Liver (tissue), 9 donors: ENCODE data around the gene JMJD1C. TPM values are rescaled to one million over a fixed set of nuclear protein-coding genes. Genes with fewer than 3 reads are reported as not detected.

Experiments
- DNase-seq: peaks from one replicate; pipeline ENCODE4 v3.0.0-alpha.2; 2017; ENCODE audit warnings: low spot score
- H3K27ac ChIP-seq, 2 donors: one replicate each; pipeline ENCODE4 v1.7.0; 2013; ENCODE audit warnings: inconsistent platforms in 2 of 2, low read length in 2 of 2, control low read depth in 1 of 2, low read depth in 1 of 2, mild to moderate bottlenecking in 1 of 2
- H3K27me3 ChIP-seq, 4 donors: one replicate each; pipeline versions ENCODE4 v1.6.1 to v1.7.0; 2013; ENCODE audit warnings: low read length in 3 of 4, inconsistent platforms in 1 of 4, mild to moderate bottlenecking in 1 of 4, moderate library complexity in 1 of 4; ENCODE audit not compliant: control insufficient read depth in 4 of 4, insufficient read depth in 4 of 4
- H3K36me3 ChIP-seq, 4 donors: one replicate each; pipeline versions ENCODE4 v1.6.1 to v1.7.0; 2013; ENCODE audit warnings: low read length in 3 of 4, mild to moderate bottlenecking in 3 of 4, low read depth in 1 of 4, moderate library complexity in 1 of 4; ENCODE audit not compliant: control insufficient read depth in 4 of 4, insufficient read depth in 3 of 4
- H3K4me1 ChIP-seq, 4 donors: one replicate each; pipeline versions ENCODE4 v1.6.1 to v1.7.0; 2013; ENCODE audit warnings: low read length in 3 of 4, mild to moderate bottlenecking in 3 of 4, moderate library complexity in 1 of 4; ENCODE audit not compliant: control insufficient read depth in 4 of 4, insufficient read depth in 4 of 4
- H3K4me3 ChIP-seq, 3 donors: one replicate each; pipeline versions ENCODE4 v1.6.1 to v1.7.0; 2013; ENCODE audit warnings: low read length in 3 of 3, control low read depth in 1 of 3, low read depth in 1 of 3, mild to moderate bottlenecking in 1 of 3
- H3K9ac ChIP-seq, 2 donors: one replicate each; pipeline ENCODE4 v1.7.0; 2013; ENCODE audit warnings: low read length in 2 of 2, mild to moderate bottlenecking in 2 of 2, moderate library complexity in 2 of 2, control low read depth in 1 of 2, low read depth in 1 of 2
- H3K9me3 ChIP-seq, 4 donors: one replicate each; pipeline versions ENCODE4 v1.6.1 to v1.7.0; 2013; ENCODE audit warnings: low read length in 3 of 4; ENCODE audit not compliant: control insufficient read depth in 4 of 4
- CTCF ChIP-seq: fragments of 150-350 bp; IDR thresholded peaks from 2 replicates; pipeline ENCODE4 v1.5.1; 2017; ENCODE audit warnings: improper control_type of control experiment, low read depth, low read length; ENCODE audit not compliant: missing input control
- EGR1 ChIP-seq, 2 donors: IDR thresholded peaks; 2 replicates each; pipeline ENCODE4 v1.6.1; 2016 to 2018; ENCODE audit warnings: antibody characterized with exemption in 2 of 2, low read depth in 2 of 2
- FOXA1 ChIP-seq: IDR thresholded peaks from 2 replicates; pipeline ENCODE4 v1.6.1; 2016; ENCODE audit warnings: antibody characterized with exemption
- FOXA2 ChIP-seq: IDR thresholded peaks from 2 replicates; pipeline ENCODE4 v1.6.1; 2016; ENCODE audit warnings: antibody characterized with exemption
- GABPA ChIP-seq, 2 donors: IDR thresholded peaks in 1 of 2; conservative IDR thresholded peaks in 1 of 2; 2 replicates each; pipeline ENCODE4 v1.6.1; 2016; ENCODE audit warnings: antibody characterized with exemption in 2 of 2, mild to moderate bottlenecking in 1 of 2, moderate library complexity in 1 of 2
- HNF4A ChIP-seq, 2 donors: conservative IDR thresholded peaks; 2 replicates each; pipeline ENCODE4 v1.6.1; 2016; ENCODE audit warnings: antibody characterized with exemption in 2 of 2, mild to moderate bottlenecking in 2 of 2
- HNF4G ChIP-seq: IDR thresholded peaks from 2 replicates; pipeline ENCODE4 v1.6.1; 2016; ENCODE audit warnings: antibody characterized with exemption
- JUND ChIP-seq, 2 donors: IDR thresholded peaks; 2 replicates each; pipeline ENCODE4 v1.6.1; 2016; ENCODE audit warnings: antibody characterized with exemption in 2 of 2
- MAX ChIP-seq: IDR thresholded peaks from 2 replicates; pipeline ENCODE4 v1.6.1; 2016; ENCODE audit warnings: antibody characterized with exemption
- NR2F2 ChIP-seq: IDR thresholded peaks from 2 replicates; pipeline ENCODE4 v1.6.1; 2016; ENCODE audit warnings: antibody characterized with exemption
- RAD21 ChIP-seq, 2 donors: IDR thresholded peaks; 2 replicates each; pipeline ENCODE4 v1.6.1; 2016; ENCODE audit warnings: antibody characterized with exemption in 2 of 2, mild to moderate bottlenecking in 2 of 2
- REST ChIP-seq: IDR thresholded peaks from 2 replicates; pipeline ENCODE4 v1.6.1; 2016; ENCODE audit warnings: antibody characterized with exemption, mild to moderate bottlenecking
- RXRA ChIP-seq, 2 donors: IDR thresholded peaks; 2 replicates each; pipeline ENCODE4 v1.6.1; 2017 to 2018; ENCODE audit warnings: antibody characterized with exemption in 2 of 2, mild to moderate bottlenecking in 1 of 2
- SP1 ChIP-seq: IDR thresholded peaks from 2 replicates; pipeline ENCODE4 v1.6.1; 2018; ENCODE audit warnings: antibody characterized with exemption, mild to moderate bottlenecking
- TAF1 ChIP-seq: conservative IDR thresholded peaks from 2 replicates; pipeline ENCODE4 v1.6.1; 2016; ENCODE audit warnings: antibody characterized with exemption, mild to moderate bottlenecking
- YY1 ChIP-seq: IDR thresholded peaks from 2 replicates; pipeline ENCODE4 v1.6.1; 2016; ENCODE audit warnings: antibody characterized with exemption, mild to moderate bottlenecking
- ZBTB33 ChIP-seq: IDR thresholded peaks from 2 replicates; pipeline ENCODE4 v1.6.1; 2016; ENCODE audit warnings: antibody characterized with exemption
- WGBS: extraction: QIAGEN DNeasy Blood & Tissue Kit; methylation state at CpG from one replicate; pipeline ENCODE4 v1.1.7; 2013; 5-methylcytosine and 5-hydroxymethylcytosine counted together
- polyA plus RNA-seq, 2 donors: library from polyadenylated mRNA; stranded (reverse) in 1 of 2; unstranded in 1 of 2; fragments of 200-250 nt in 1 of 2; fragments of >200 nt in 1 of 2; fragmentation: Nextera tagmentation in 1 of 2; extraction: Ambion mirVana in 1 of 2; gene quantifications; one replicate each; pipeline versions ENCODE4 v1.2.1 to v1.2.3, GENCODE V29; 2013 to 2015
- total RNA-seq, 2 donors: library from RNA; depleted of rRNA; stranded (reverse); fragments of >200 nt; gene quantifications; one replicate each; pipeline ENCODE4 v1.2.3, GENCODE V29; 2014
- TF ChIP-seq, protein P1 (sequence below): IDR thresholded peaks from 2 replicates; pipeline ENCODE4 v1.6.1; 2016; ENCODE audit warnings: antibody characterized with exemption
- donor health status: healthy.
- donor health status: healthy.
- donor health status: healthy.
- donor health status: healthy.
- donor health status: healthy.

JMJD1C gene
- total and polyA plus RNA-seq, 4 donors, result 11.0 to 93.1 (median 56.0) TPM

GRCh38 chr10:63376560-63377304 is 89.0 kb downstream of the JMJD1C start:
- 83% methylated on average over 4 of the region's 4 CpGs for WGBS
- no peaks in the 10 kb centered on the region for H3K27me3 ChIP-seq
- H3K4me1 ChIP-seq, result peaks cover 0 to 3% (median 1%) of the 10 kb centered on the region in 4 donors
- H3K9ac ChIP-seq, result no peak overlapping the region
- no peak for DNase-seq
- no peak for TF ChIP-seq JUND (IDR thresholded peaks at IDR 0.05)
- TF ChIP-seq MAX, result no peak
- TF ChIP-seq ZBTB33, result no peak
- TF ChIP-seq FOXA1, result no peak
- TF ChIP-seq TAF1, result no peak
- TF ChIP-seq EGR1 (IDR thresholded peaks at IDR 0.05; ENCODE audit: low read depth in 2 of 2), result no peak
- TF ChIP-seq RXRA (IDR thresholded peaks at IDR 0.05), result no peak
- TF ChIP-seq REST, result no peak
- TF ChIP-seq CTCF, result no peak
- TF ChIP-seq HNF4G, result no peak
- TF ChIP-seq GABPA (IDR thresholded peaks at IDR 0.05 in 1 of 2, conservative IDR thresholded peaks at IDR 0.05 in 1 of 2), result no peak
- TF ChIP-seq NR2F2, result no peak
- TF ChIP-seq YY1, result no peak
- no peak for TF ChIP-seq SP1
- TF ChIP-seq FOXA2, result no peak
- TF ChIP-seq, protein P1, sequence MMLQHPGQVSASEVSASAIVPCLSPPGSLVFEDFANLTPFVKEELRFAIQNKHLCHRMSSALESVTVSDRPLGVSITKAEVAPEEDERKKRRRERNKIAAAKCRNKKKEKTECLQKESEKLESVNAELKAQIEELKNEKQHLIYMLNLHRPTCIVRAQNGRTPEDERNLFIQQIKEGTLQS, result no peak
- no peak for TF ChIP-seq RAD21 (IDR thresholded peaks at IDR 0.05)
- TF ChIP-seq HNF4A (conservative IDR thresholded peaks at IDR 0.05), result no peak
- H3K4me3 ChIP-seq, result no peak overlapping the region
- no peaks in the 10 kb centered on the region for H3K36me3 ChIP-seq
- no peak overlapping the region for H3K27ac ChIP-seq
- H3K9me3 ChIP-seq, result no peaks in the 10 kb centered on the region
